Erythroblast (primary cell): ENCODE measurements around the gene SPSB4.
"Not testable (repeated sequence)": the region's sequence is repeated elsewhere in the genome, so short reads cannot be mapped to it uniquely, and the experiment has no call there.

Experiments used
- GATA1 ChIP-seq: IDR thresholded peaks from 2 replicates; pipeline ENCODE4 v1.6.1; 2011; ENCODE audit warnings: low read depth, mild to moderate bottlenecking, control low read depth, low read length, moderate library complexity
- POLR2A ChIP-seq: IDR thresholded peaks from 2 replicates; pipeline ENCODE4 v1.6.1; 2011; ENCODE audit warnings: mild to moderate bottlenecking, low read length

DNA sequence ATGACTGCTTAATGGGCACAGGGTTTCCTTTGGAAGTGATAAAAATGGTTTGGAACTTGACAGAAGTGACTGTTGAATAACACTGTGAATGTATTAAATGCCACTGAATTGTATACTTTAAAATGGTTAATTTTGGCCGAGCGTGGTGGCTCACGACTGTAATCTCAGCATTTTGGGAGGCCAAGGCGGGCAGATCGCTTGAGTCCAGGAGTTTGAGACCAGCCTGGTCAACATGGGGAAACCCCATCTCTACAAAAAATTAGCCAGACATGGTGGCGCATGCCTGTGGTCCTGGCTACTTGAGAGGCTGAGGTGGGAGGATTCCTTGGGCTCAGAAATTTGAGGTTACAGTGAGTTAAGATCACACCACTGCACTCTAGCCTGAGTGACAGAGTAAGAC is 62.5 kb downstream of the SPSB4 start:
- not testable (repeated sequence) for TF ChIP-seq POLR2A, GATA1
